NCI-H128 (cell line): ENCODE data around the gene PLTP.

Source experiments
- DNase-seq: peaks from one replicate; lab custom pipeline; 2025; ENCODE audit not compliant: unreplicated experiment; lab: John Stamatoyannopoulos, UW

Gene PLTP

DNA sequence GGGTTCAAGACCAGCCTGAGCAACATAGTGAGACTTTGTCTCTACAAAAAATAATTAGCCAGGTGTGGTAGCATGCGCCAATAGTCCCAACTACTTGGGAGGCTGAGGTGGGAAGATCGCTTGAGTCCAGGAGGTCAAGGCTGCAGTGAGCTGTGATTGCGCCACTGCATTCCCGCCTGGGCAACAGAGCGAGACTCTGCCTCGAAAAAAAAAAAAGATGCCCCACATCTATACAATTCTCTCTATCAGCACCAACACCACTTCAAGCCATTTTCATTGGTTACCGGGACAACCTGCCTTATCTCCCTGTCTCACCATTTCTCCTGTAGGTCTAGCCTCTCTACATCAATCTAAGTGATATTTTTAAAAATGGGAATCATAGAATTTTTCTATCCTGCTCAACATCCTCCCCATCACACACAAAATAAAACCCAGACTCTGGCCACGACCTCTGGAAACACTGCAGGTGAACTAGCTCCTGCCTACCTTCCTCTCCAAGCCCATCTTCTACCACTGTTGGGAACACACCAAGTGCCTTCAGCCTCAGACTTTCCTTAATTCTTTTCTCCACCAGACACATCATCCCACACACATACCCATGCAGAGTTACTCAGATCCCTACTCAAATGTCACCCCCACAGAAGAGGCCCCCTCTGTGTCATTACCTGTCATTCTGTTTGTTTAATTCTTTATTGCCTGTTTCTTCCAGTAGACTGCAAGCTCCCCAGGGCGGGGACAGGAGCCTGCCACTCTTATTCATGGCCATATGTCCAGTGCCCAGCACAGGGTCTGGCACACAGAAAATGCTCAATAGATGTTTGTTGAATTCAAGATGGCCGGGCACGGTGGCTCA lies 9.6 kb upstream of the PLTP start:
- no peak for DNase-seq

DNA sequence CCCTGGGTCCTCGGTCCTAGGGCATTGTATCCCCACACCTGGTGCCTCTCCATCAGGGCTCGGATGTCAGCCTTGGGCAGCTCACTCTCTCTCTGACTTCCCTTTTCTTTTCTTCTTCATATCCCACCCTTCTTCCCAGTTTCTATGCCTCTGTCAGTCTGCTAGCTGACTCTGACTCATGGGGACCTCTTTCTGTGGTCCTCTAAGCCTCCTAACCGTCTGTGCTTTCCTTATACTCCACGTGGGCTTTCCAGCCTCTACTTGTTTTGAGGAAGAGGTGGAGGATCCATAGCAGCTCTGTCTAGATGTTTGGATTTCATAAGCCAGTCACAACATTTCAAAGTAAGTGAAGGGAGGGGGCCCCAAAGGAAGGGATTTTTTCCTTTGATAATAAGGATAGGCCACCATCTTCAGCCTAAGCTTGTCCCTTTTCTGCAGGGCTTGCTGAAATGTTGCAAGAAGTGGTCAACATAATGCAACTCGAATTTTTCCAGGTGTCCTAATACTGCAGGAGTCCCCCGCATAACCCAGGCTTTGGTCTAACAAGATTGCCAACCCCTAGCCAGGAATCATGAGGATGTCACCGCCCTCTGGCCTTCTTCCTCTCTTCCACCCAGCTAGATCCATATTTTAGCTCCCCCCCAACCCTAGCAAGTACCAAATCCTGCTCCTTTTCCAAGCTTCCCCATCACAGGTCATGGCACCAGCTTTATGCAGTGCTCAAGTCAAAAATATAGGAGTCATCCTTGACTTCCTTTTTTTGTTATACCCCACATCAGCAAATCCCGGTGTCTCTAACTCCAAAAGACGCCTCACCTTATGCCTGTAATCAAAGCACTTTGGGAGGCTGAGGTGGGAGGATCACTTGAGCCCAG lies 8.7 kb upstream of the PLTP start:
- DNase-seq = no peak

DNA sequence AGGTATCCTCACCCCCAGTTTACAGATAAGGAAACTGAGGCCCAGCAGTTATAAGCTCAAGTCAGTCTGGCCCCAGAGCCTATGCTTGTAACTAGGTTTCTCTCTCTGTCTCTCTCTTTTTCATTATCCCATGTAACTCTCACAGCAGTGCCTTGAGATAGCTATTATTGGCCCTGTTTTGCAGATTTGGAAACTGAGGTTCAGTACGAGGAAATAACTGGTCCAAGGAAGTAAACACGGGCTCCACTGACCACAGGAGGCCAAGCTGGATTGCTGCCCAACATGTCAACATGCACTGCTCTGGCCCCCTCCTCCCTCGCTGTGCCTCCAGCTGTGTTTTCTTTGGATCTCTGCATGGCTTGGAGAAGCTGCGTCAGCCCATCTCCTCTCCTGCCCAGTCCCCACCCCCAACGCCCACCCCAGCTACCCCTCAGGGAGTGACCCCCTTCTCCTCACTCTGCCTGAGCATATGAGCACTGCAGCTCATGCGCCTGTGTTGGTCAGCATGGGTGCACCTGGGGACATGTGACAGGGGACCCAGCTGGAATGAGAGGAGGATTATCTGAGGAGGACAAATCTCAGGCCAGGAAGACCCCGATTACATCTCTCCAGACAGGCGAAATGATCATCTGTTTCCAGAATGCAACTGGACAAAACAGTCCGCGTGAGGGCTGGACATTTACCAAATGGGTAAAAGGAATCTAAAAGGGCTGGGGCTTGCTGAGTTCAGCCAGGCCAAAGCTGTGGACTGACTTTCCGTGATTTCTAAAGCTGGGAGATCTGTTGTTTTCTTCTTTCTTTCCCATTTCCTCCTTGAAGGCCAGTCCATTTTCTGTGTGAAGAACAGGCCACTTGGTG lies 7.8 kb upstream of the PLTP start:
- no peak for DNase-seq

DNA sequence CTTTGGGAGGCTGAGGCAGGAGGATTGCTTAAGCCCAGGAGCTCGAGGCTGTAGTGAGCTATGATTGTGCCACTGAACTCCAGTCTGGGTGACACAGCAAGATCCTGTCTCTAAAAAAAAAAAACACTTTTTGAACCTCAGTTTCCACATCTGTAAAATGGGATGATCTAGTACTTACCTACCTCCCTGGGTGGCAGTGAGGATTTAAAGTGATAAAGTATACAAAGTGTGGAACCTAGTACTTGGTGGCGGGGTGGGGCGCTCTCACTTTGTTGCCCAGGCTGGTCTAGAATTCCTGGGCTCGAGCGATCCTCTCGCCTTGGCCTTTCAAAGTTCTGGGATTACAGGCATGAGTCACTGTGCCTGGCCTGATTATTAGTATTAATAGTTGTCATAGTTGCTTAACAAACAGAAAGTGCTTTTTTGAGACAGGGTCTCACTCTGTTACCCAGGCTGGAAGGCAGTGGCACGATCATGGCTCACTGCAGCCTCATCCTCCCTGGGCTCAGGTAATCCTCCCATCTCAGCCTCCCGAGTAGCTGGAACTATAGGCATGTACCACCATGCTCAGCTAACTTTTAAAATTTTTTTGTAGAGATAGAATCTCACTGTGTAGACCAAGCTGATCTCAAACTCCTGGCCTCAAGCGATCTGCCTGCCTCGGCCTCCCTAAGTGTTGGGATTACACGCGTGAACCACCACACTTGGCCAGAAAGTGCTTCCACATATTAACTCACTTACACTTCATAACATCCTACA lies 7.0 kb upstream of the PLTP start:
- no peak for DNase-seq

DNA sequence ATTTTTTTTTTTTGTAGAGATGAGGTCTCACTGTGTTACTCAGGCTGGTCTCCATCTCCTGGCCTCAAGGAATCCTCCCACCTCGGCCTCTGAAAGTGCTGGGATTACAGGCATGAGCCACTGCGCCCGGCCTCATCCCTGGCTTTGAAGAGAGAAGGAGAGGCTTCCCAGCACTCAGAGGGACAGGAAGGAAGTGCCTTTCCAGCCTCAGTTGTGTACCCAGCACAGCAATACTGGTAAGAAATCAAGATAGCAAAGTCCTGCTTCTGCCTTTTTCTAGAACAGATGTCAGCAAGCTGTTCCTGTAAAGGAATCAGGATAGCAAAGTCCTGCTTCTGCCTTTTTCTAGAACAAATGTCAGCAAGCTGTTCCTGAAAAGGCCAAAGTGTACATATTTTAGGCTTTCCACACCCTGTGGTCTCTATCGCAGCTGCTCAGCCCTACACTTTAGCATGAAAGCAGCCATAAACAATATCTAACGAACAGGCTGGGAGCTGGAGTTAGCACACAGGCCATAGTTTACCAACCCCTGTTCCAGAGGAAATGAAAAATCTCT lies 6.3 kb upstream of the PLTP start:
- DNase-seq = no peak

DNA sequence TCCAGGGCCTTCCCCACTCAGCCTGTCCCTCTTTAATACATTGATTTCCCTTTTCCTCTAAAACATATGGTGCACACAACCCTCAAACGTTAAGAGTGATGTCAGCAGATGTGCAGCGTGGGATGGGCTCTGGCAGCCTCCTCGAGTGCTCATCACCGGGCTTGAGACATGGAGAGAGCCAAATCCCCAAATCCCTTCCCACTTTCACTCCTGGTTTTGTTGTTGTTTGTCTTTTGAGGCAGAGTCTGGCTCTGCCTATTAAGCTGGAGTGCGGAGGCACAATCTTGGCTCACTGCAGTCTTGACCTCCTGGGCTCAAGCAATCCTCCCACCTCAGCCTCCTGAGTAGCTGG lies 5.8 kb upstream of the PLTP start:
- DNase-seq = no peak

DNA sequence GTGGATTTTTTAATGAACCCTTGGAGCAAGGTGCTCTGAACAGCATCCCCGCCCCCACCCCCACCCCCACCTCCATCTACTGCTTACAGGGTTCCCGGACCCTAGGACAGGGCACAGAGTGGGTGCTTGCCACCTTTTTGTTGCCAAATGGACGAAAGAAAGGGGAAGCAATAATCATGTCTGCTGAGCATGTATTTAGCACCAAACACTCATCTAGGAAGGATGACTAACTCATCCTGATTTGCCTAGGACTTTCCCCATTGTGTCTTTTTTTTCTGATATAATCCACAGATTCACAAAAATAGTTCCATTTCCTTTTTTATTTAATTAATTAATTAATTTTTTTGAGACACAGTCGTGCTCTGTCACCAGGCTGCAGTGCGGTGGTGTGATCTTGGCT lies 1.2 kb upstream of the PLTP start:
- DNase-seq = no peak

DNA sequence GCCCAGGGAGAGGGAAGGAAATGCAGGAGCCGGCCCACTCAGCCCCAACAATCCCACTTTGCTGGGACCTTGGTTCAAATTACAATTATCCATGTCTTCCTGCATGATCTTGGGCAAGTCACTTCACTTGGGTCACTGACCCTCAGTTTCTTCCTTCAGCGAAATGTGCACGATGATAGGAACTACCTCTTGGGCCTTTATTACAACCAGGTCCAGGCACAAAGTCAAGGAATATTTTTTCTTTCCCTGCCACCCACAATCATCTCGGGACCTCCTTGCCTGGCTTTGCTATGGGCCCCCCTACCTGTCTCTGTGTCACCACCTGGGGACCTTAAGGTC lies 358 bp upstream of the PLTP start:
- no peak for DNase-seq

DNA sequence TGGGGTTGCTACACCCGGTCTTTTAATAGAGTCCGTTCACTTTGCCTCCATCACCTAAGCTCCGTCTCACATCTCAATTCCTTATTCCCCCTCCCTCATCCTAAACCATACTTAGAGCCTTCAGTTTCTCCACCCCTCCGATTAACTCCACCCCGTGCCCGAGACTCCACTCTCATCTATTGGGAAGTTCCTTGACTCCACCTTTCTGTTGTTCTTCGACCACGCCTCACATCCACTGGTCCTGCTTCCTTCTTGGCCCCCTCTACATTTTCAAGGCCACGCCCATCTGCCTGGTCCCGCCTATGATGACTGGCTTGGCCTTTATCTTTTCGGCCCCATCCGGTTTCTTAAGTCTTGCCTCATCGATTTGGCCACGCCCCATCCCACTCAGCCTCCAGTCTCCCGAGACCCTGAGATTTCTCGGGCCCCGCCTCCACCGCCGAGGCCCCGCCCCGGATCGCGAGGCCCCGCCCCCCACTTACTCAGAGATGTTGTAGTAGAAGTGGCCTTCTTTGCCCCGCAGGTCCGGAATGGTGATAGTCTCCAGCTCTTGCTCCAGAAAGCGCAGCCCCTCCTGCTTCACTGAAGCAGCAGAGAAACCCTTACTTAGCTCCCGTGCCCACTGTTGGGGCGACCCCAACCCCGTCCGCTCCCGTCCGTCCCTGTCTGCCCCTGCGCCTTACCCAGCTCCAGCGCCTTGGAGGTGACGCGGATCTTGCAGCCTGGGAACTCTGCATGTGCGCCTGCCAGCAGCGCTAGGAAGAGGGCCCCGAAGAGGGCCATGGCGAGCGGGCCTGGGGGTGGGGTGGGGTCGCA lies 1.1 kb downstream of the PLTP start:
- no peak for DNase-seq

DNA sequence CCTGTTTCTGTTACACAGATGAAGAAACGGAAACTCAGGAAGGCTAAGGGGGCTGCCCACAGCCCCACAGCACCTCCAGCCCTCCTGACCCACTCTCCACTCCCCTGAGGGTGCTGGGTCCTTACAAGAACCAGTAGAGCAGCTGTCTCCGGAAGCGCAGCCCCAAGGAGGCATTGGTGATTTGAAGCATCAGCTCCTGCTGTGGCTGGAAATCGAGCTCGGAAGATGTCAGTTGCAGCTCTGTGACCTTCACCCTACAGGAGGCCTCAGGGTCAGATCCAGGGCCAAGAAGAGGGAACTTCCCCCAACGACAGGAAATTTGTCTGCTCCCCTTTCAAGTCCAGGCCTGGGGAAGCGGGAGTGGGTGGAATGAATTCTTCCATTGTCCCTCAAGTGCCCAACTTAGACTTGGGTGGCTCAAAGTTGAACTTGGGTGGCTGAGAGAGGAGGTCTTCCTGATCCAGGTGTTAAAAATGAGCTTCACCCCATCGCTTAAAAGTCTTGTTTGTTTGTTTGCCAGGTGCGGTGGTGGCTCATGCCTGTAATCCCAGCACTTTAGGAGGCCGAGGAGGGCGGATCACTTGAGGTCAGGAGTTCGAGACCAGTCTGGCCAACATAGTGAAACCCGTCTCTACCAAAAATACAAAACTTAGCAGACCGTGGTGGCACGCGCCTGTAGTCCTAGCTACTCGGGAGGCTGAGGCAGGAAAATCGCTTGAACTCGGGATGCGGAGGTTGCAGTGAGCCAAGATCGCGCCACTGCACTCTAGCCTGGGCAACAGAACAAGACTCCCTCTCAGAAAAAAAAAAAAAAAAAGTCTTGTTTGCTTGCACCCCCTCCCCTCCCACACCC lies 1.9 kb downstream of the PLTP start:
- DNase-seq = no peak

DNA sequence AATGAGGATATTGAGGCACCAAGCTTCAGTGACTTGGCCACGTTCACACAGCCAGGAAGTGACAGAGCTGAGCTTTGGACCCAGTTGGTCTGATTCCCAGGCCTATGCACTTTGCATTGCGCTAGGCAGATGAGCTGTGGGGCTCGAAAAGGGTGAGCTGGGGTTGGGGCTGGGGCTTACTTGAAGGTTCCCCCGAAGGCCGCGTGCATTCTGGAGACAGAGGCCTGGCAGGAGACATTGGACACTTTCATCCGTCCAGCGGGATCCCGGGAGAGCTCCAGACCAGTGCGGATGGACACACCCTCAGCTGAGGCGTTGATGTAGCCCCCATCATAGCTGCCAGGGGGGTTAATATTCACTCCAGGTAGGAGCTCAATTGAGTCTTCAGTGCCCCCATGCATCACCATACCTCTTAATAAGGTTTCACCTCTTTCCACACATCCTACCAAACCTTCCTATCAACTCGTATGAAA lies 2.6 kb downstream of the PLTP start:
- DNase-seq = no peak

DNA sequence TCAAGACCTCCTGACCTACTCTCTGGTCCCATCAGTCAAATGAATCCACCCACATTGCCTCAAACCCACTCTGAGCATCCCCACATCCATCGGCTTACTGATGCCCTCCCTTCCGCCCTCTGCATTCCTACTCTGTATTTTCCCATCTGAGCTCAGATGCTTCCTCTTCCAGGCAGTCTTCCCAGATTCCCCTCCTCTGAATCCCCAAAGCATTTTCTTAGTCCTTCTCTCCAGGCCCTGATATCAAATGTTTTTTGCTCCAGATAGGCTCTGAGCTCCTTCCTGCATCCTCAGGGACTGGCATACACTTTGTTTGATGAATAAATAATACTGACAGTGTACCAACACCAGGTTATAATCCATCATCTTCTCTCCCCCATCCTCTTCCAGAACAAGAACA lies 3.9 kb downstream of the PLTP start:
- no peak for DNase-seq

DNA sequence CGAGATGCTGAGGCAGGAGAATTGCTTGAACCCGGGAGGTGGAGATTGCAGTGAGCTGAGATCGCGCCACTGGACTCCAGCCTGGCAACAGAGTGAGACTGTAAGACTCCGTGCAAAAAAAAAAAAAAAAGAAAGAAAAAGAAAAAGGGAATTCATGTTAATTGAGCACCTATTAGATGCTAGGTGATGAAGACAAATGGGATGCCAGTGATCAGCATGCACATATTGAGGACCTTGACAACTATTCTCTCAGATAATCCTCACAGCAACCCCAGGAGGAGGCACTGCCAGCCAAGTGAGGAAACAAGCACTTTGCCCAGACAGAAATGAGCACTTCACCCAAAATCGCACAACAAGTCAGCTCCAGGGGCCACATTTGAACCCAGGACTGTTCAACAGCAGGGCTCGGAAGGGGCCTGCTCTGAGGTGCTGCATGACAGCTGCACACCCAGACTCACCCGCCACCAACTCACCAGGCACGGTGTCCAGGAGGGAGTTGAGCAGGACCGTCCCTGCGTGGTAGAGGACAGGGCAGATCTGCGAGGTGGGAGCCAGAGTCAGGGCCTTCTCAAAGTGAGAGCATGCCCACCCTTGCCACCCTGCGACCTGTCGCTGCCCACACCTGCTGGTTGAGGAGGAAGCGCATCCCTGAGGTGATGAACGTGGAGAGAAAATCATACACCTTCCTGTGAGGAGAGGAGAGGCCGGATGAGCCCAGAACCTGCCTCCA lies 4.6 kb downstream of the PLTP start:
- DNase-seq = no peak

DNA sequence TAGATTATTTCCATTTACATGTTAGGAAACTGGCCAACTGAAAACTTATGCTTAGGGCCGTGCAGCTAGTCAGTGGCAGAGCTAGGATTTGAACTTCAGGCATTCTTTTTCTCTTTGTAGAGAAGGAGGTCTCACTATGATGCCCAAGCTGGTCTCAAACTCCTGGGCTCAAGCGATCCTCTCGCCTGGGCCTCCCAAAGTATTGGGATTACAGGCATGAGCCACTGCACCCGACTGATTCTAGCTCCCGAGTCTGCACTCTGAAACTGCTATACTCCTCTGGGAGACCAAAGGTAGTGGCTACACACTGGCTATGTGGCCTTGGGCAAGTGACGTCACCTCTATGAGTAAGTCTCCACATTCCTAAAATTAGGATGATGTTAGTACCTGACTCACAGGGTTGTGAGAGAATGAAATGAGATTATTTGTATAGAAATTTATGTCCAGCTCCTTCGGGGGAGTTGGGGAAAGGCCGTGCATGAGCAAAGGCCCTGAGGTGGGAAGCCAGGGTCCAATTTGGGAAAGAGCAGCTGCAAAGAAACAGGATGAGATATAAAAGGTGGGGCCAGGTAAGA lies 6.4 kb downstream of the PLTP start:
- DNase-seq = no peak

DNA sequence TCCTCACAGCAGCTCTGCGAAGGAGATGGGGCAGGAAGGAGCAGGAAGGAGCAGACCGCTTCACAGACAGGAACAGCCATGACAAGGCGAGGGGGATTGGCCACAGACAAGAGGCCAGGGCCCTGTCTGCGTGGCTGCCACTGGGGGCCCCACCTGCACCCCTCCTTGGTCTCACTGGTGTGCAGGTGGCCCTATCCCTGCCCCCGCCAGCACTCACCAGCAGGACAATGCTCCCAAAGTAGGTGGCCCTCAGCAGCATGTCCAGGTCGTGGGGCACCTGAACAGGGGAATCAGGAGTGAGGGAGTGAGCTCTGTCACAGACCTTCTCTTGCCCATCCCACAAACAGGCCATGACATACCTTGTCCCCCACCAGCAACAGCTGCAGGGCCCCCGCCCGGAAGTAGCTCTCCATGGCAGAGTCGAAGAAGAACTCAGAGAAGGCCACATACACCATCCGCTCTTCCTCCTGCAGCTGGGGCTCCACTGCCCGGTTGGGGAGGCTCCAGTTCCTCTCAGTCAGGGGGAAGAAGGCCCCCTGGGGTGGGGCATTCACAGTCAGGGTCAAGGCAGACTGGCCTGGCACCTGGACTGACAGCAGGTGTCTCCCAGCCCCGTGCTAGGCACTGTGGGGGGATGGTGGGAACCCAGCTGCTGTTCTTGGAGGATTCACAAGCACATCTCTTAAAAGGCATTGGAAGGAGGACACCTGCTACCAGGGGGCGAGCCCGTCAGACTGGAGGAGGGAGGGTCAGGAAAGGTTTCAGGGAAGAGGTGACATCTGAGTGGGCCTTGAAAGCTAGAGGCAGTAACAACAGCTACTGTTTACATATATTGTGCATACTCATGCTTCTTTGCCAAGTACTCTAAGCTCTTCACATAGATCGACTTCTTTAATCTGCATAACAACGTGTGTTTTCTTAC lies 7.1 kb downstream of the PLTP start:
- DNase-seq = no peak

DNA sequence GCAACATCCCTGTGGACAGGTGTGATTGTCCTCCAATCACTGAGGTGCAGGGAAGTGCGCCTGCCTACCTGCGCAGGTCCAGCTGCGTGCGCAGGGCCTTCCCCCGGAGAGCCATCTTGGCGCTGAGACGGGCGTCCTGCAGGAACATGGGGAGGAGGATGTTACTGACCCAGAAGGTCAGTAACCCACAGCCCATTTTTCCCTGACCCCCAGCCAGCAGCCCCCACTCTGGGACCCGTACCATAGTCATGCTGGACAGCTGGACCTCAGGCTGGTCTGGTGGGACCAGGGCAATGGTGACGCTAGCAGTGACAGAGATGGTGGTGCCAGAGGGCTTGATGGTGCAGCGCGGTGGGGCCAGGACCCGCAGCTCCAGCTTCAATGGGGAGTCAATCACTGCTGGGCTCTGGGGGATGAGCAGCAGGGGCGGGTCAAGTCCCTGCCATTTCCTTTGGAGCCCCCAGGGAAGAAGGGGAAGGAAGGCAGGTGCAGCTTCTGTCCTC lies 9.7 kb downstream of the PLTP start:
- DNase-seq = no peak
